ENCODE measurements around the gene PXN.
"Not testable (repeated sequence)": the region's sequence is repeated elsewhere in the genome, so short reads cannot be mapped to it uniquely, and the experiment has no call there.

PXN gene

DNA sequence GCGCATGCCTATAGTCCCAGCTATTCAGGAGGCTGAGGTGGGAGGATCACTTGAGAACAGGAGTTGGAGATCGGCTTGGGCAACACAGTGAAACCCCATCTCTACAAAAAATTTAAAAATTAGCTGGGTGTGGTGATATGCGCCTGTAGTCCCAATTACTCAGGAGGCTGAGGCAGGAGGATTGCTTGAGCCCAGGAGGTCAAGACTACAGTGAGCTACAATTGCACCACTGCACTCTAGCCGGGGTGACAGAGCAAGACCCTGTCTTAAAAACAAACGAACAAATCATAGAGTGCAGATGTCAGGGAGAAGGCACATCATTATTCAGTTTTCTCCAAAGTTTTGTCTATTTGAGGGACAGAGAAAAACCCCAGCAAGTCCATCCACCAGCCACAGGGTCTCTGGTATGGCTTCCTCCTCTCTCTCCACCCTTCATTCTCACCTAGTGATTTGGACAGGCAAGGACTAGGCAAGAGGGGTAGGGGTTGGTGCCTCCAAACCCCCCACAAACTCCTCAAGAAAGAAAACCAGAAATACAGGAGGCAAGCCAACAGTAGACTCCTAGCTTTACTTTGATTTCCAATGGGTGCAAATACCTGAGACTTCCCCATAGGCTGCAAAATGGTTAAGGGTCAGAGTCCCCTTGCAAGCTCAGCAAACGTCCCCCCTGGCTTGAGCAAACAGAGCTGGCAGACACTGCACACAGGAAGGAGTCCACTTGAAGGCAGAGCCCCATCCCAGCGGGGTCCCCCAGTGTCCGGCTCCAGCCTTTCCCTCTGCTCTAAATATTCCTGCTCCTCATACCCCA lies 38.1 kb downstream of the PXN start:
- DNase-seq (ENCODE audit: low read depth in 2 of 2): no peak

DNA sequence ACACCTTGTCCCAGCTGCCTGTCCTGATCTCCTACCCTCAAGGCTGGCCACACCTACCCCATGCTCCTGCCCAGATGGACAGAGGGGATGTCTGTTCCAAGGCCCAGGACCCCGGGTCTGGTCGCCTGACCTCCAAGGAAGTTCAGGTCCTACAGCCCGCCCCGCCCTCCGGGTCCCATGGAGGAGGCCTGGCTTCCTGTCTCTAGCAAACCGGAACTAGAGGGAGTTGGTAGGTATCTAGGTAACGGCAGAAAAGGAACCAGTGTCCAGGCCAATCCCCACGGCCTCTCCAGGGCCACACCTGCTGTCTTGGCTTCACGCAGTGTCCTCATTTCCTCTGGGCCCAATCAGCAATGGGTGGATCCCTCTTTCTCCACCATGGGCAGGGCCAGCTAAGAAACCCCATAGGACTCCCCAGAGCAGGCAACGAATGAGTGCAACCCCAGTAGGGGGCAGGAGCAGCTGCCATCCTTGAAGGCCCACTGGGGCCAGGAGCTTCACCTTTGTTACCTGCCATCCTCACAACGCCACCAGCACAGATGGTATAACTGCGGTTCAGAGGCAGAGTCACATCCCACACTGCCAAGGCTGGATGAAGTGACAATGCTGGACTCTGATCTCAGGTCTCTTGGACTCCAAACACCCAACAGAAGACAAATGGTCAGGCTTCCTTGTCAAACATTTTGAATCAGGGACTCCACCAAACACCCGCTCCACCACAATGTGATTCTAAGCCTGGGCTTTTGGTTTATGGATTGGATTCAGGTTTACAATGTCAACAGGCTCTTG lies 39.5 kb downstream of the PXN start:
- no peak for DNase-seq (ENCODE audit: low read depth in 2 of 2)

DNA sequence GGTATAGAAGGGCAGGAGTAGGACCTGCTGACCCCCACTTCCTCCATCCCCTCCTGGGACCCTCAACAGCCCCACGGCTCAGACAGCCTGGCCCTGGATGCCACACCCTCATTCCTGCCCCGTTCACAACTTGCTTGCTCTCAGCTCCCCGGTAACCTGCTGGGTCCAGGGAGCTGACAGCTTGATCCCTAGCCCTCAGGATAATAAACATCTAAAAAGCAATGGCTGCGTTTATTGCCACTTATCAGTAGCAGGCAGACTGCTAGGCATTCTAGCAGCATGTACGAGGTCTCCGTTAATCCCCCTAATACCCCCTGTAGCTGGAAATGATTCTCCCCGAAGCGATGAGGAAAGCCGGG lies 40.4 kb downstream of the PXN start:
- DNase-seq (ENCODE audit: low read depth in 2 of 2): no peak

DNA sequence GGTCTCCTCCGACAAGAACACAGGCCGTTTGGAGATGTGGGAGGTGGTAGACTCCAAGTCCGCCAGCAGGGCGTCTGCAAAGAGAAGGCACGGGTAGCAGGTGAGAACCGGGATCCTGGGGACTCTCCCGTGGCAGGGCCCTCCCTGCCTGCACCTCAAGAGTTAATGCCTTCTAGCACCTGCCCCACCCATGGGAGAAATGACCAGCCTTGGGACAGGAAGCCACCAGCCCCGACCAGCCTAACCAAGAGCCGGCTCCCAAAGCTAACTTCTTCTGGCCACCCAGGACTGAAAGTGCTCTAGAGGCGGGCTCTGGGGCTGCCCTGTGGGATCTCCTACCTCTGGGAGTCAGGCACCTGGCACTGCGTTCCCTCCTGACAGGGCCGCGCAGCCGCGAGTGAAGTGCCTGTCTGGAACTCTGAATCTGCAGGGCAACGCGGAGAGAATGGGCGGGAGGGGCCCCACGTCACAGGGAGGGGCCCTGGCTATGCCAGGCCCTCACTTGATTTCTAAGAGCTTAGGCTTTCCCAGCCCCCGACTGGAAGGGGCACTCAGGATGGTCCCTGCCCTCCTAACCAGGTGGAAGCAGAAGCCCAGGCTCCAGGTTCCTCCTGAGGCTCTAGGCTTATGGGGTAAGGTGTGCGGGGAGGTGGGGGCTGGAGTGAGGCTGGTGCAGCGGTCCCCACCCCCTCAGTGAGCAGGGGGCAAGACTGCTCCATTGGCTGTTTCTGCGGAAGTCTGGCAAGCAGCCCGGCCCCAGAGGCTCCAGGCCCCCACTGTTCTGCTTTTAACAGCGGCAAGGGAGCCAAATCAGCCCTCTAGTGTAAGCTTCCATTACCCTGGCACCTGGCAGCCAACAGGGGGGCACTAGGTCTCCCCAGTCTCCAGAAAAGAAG lies 41.0 kb downstream of the PXN start:
- DNase-seq (ENCODE audit: low read depth in 2 of 2): no peak

DNA sequence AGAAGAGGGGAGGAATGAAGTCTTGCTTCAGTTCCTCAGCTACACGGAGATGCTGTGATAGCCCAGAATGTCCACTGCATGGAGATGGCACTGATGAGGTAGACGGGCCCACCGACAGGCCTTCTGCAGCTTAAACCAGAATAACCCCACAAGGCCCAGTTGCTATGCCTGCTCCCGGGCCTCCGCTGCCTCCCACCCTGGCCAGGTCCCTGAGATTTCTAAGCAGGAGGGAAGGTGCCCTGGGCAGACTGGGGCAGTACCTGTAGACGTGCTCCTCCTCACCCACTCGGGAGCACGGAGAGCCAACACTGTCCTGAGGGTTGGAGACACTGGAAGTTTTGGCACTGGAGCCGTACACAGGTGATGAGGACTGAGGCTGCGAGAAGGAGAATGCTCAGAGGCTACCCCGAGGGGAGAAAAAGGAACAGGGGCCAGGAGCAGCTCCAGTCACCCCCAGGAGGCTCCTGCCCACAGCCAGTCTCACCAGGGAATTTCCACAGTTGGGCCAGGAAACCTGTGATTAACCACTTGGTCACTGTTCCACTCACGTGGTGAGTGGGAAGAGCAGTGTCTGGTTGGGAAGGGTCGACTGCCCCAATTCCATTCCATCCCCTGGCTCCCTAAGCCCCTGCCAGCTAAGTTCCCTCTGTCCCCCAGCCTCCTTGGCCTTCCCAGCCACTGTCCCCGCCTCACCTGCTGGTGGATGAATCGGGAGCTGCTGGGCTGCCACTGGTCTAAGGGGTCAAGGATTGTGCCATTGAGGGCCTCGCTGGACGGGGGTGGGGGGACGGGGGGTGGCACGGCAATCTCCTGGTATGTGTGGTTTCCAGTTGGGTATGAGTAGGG lies 41.8 kb downstream of the PXN start:
- no peak for DNase-seq (ENCODE audit: low read depth in 2 of 2)

DNA sequence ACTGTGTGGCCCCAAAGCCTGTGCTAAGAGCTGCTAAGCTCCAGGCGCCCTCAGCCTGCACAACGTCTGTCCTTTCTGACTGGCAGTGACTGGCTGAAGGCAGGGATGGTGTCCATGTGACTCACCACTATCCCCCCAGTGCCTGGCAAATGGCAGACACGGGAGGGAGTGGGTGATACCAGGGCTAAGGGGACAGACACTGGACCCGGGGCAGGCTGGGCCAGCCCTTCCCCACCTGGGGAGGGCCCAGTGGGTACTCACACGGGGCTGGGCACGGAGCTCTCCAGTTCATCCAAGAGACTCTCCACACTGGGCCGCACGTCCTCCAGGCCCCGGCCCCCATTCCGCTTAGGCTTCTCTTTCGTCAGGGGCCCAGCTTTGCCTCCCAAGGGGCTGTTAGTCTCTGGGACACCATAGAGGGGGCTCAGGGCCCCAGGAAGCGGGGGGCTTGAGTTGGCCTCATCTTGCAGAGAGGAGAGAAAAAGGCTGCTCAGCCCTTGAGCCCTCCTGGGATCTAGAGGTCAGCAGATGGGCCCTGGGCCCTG lies 43.2 kb downstream of the PXN start:
- no peak for DNase-seq (ENCODE audit: low read depth in 2 of 2)

DNA sequence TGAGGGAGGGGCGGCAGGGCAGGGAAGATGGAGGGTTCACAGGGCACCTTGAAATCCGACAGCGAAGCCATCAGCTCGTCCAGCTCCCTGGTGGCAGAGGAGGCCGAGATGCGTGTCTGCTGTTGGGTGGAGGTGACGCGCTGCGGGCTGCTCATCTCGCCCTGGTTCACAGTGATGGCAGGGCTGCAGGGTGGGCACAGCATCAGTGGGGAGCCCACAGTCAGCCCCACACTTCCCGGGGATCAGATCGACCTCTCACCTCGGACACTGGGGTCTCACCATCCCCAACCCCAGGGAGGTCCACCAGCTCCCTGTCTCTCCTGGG lies 44.0 kb downstream of the PXN start:
- no peak for DNase-seq (ENCODE audit: low read depth in 2 of 2)

DNA sequence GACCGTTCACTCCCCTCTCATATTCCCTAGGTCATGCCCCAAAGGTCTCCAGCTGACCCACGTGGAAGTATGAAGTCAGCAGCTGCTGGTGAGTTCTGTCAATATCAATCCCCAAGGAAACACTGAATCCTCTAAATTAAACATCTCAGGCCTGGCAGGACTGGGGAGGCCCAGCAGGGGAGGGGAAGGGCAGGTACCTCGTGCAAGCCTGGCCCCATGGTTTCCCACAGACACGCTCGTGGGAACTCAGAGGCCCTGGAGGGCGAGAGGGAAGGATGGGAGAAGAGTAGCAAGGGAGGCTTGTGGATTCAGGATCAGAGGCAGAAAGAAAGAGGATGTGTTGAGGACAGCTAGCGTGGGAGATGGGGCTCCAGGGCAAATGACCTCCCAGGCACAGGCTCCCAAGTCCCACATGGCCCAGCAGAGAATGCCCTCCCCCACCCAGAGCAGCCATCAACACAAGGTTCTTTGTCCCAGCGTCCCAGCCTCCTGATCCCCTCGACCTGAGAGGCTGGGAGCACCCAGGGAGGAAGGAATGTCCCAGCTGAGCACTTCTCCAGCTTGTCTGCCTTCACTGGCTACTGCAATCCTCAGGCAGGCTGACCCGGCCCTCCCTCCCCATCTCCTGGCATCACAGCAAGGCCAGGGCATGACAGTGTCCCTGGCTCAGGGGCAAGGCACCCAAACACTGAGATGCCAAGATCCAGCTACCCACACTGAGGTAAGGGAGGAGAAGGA lies 44.5 kb downstream of the PXN start:
- DNase-seq (ENCODE audit: low read depth in 2 of 2): no peak

DNA sequence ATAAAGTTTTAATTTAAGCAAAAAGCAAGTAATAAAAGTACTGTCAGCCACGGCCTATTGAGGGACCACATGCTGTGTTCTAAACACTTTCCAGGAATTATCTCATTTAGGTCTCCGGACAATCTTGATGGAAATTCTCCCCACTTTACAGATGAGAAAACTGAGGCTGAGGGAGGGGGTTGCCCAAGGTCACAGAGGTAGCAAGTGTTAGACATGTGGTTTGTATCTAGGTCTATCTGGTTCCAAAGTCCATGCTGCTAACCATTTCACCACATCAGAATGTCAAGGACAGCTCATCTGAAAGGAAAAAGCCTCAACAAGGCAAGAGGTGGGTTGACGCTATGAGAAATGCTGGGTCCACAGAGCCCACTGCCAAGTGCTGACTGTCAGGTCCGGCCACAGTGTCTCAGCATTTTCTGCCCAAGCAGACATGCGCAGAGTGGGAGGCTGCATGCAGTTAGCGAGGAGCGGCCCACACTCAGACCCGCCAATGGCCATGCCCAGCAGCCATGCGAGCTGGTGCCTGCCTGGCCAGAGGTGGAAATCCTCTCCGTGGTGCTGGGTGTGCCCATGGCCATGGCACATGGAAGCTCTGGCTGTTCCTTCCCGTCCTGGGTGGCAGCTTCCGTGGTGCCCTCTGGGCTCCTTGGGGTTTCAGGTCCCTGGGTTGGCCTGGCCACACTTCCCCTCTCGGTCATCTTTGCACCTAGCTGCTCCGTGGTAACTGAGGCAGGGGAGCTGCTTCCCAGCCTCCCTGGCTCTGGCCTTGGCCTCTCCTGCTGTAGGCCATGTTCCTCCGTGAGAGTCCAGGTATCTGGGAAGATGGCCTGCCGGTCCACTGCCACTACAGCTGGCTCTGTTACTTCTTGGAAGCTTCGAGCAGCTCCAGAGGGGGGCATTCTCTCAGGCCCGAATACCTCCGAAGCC lies 46.6 kb downstream of the PXN start:
- no peak for DNase-seq (ENCODE audit: low read depth in 2 of 2)

DNA sequence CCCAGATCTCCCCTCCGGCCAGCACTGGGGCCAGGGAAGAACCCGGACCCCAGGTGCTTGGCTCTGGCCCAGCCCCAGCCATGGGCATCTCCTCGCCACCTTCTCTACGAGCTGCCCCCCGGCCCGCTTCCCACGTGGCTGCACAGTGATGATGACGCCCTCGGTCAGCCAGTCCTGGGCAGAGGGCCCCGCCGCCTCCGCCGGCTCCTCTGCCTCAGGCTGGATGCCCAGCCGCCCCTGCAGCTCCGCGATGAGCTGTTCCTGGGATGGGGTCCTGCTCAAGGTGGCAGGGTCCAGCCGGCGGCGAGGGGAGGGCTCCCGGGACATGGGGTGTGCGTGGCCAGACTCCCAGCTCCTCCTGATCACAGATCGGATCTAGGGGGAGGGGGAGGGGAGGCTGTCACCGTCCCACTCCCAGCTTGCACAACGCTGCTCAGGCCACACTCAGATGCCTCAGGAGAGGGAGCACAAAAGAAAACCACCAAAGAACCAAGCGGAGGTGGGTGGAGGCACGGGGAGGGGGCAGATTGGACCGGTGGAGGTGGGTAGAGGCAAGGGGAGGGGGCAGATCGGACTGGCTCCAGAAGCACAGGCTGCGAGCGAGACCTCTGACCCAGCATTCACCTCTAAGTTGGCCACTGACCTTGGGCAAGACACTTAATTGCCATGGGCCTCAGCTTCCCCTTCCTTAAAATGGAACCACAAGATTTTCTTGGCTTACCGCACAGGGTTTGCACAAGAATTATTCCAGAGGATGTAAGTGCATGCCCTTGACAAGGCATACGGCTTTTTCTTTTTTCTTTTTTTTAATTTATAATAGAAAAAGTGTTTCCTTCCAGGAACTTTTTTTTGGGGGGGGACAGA lies 48.6 kb downstream of the PXN start:
- DNase-seq (ENCODE audit: low read depth in 2 of 2): no peak

DNA sequence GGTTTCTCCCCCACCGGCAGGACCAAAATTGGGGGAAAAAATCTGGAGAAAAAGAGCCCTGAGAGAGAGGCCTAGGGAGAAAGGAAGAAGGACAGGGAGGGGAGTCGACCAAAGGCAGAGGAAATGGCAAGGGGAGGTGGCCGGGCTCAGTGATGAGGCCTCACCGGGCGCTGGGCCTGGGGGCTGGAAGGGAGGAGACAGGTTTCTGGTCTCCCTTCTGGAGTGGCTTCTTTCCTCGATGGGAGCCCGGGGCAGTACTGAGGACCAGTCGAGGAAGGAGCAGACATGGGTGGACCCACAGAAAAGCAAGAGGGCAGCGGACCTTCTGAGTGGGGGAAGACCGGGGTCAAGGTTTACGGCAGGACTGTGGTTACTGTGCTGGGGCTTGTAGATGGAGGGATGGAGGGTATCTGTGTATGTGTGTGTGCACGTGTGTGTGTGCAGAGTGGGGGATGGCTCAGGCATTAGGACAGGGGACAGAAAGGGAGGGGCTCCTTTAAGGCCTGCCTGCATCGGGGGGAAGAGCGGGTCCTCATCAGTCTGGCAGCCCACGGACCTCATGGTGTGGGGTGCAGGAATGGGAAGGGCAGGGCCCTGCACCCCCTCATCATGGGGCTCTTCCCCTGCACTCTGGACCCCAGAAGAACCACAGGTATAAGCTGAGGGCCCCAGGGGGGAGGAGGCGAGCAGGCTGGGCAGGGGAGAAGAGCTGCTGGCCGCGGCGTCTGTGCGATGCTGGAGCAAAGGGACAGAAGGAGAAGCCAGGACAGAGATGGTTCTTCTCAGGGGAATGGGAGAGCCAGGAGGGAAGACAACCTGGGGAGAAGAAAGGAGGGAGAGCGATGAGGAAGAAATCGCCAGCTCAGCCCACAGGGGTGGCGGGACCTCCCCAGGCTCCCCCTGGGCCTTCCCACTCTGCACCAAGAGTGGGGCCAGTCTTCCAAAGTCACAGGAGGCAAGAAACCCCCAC lies 49.5 kb downstream of the PXN start:
- no peak for DNase-seq (ENCODE audit: low read depth in 2 of 2)

DNA sequence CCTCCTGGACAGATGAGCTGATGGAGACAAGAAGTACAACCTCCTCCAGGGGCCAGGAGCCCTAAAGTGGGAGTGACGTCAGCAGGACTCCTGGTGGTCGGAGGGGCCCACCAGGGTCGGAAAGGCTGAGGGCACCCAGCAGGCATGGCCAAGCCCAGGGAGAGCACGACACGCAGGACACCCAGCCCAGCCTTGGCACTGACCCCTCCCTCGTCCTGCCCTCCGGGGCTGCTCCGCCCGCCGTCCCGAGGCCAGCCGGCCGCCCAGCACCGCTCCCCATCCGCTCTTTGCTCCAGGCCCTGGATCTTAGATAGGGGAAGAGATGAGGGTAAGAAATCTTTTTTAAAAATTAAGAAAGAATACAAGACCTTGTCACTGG lies 50.2 kb downstream of the PXN start:
- DNase-seq (ENCODE audit: low read depth in 2 of 2): no peak

DNA sequence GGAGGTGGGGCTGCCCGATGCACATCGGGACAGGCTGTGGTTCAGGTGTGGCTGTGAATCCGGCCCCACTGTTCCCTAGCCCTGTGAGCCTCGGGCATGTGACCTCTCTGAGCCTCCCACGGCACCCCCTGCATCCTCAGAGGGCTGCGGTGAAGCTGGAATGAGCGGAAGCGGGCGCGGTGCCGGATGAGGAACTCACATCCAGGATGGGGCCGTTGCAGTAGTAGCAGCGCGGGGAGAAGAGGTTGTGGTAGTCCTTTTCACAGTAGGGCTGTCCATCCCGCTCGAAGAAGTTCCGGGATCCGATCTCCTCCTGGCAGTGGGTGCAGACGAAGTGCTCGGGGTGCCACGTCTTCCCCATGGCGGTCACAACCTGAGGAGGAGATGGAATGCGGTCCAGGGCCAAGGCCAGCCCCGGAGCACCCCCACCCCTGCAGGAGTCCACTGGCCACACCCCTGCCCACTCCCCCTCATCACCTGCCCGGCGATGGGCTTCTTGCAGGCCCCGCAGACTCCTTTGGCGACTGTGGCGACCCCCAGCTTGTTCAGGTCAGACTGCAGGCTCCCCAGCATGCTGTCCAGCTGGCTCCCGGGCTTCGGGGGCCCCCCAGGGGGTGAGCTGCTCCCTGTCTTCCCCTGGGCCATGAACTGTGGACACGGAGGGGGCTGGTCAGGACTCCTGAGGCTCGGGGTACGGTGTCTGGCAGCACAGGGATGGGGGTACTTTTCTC lies 50.7 kb downstream of the PXN start:
- DNase-seq (ENCODE audit: low read depth in 2 of 2): no peak

DNA sequence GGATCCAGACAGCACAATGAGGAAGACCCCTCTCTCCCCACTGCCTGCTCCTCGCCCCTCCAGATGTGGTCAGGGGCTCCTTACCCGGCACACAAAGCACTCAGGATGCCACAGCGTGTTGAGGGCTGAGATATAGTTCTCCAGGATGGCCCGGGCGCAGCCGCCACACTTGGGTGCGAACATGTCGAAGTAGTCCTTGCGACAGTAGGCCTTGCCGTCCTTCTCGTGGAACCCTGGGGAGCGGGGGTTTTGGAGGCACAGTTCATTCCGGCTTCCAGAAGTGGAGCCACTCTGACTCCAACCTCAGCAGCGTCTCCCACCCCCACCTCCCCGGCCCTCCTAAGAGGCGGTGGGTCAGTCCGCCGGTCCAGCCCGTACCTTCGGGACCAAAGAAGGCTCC lies 51.8 kb downstream of the PXN start:
- no peak for DNase-seq (ENCODE audit: low read depth in 2 of 2)

DNA sequence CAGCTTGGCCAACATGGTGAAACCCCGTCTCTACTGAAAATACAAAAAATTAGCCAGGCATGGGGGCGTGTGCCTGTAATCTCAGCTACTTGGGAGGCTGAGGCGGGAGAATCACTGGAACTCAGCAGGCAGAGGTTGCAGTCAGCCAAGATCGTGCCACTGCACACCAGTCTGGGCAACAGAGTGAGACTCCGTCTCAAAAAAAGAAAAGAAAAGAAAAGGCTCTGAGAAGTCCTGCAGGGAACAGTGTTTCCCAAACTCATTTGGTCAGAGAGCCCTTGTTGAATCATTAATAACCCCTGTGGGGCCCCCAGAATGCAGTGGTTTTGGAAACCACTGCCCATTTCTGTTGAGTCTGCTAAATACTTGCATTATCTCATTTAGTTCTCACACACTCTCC lies 52.3 kb downstream of the PXN start:
- not testable (repeated sequence) for DNase-seq (ENCODE audit: low read depth in 2 of 2)

DNA sequence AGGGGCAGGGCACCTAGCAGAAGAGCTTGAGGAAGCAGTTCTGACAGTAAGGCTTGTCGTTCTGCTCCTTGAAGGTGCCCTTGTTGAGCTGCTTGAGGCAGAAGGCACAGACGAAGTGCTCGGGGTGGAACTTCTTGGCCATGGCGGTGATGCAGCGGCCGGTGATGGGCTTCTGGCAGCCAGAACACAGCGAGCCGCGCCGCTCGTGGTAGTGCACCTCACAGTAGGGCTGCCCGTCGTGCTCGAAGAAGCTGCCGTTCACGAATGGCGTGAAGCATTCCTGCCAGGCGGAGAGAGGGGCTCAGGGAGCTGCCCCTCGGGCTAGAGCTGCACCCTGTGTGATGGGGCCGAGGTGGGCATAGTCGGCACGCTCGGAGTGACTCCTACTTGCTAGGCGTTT lies 53.2 kb downstream of the PXN start:
- no peak for DNase-seq (ENCODE audit: low read depth in 2 of 2)

DNA sequence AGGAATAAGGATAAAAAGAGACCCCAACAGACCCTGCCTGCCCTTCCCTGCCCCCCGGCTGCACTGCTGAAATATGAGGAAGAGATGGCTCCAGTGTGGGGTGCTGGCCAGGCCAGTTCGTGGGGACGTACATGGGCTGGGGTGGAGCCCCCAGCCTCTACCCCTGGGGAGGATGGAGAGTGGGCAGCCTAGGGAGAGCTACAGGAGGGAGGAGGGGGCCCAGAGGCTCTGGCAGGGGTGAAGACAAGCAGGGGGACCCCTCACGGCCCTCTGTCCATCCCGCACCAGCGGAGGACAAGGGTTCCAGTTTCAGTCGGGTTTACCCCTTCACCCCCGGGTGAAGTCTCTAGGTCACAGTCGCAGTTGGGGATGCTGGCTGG lies 53.6 kb downstream of the PXN start:
- no peak for DNase-seq (ENCODE audit: low read depth in 2 of 2)

All from activated CD8-positive, alpha-beta memory T cell treated with anti-CD3 and anti-CD28 coated beads for 4 hours (primary cell).